DOHH2 (cell line): ENCODE data around the gene LRCH2.

Experiments used
- CTCF ChIP-seq: fragments of 200-600 bp; sonication (generic); IDR thresholded peaks from one replicate; pipeline ENCODE4 v1.5.1; 2014; ENCODE audit warnings: antibody characterized with exemption, mild to moderate bottlenecking, low read depth, low read length; ENCODE audit not compliant: poor library complexity, severe bottlenecking
- EZH2phosphoT487 ChIP-seq: fragments of 200-600 bp; sonication (generic); IDR thresholded peaks from 2 replicates; pipeline ENCODE4 v1.6.1; 2017; ENCODE audit warnings: borderline replicate concordance, mild to moderate bottlenecking, antibody characterized with exemption, low read length, moderate library complexity, mixed read lengths

- no peak for TF ChIP-seq CTCF
- TF ChIP-seq EZH2phosphoT487, result no peak
Observed at GRCh38 chrX:115233497-115234455, at the start of gene LRCH2.
